Measurements from ENCODE around the gene GRB10.
"Not testable (repeated sequence)": the region's sequence is repeated elsewhere in the genome, so short reads cannot be mapped to it uniquely, and the experiment has no call there.

Gene GRB10

GRCh38 chr7:50742401-50742800 lies 40.3 kb downstream of the GRB10 start:
- TF ChIP-seq CTCF (IDR thresholded peaks at IDR 0.05; ENCODE audit: low read depth, low read length), result no peak
- Histone ChIP-seq H3K27me3 (peaks cover 18% of the 10 kb centered on the region), H3K4me1 (no peaks in the 10 kb centered on the region), H3K9me3 (no peaks in the 10 kb centered on the region), H3K36me3 (no peaks in the 10 kb centered on the region), H3K4me3 (ENCODE audit: low read depth, low read length) (no peak overlapping the region)
- no peak for DNase-seq

DNA sequence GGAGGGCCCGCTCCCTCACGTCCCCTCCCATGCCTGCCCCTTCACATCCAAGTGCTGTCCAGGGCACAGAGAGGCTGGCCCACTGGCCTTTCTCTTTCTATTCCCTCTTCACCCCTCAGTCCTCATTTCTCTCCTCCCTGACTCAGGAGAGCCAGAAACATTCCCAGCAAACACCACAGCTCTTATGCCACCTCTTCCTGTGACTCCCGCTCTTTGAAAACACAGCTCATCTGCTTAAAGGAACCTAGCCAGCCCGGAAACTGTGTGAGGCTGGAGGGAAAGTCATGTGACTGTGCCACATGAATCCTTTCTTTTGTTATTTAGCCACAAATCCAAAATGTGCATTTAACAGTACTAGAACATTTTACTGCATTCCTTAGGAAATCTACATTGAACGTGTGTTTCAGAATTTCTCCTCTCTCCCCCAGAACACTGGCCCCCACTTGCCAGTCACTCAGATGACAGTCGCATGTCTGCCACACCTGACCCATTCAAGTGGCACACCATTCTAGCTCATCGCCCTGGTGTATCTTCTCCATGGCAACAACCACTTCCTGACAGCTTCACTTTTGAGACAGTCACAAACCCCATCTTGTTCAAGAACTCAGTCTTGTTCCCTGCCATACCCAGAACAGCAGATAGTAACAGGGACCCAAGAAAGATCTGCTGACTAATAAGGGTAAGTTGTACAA lies 42.8 kb downstream of the GRB10 start:
- no peak for TF ChIP-seq CTCF (IDR thresholded peaks at IDR 0.05; ENCODE audit: low read depth, low read length)
- H3K4me3 ChIP-seq (ENCODE audit: low read depth, low read length), result no peak overlapping the region
- H3K36me3 ChIP-seq, result no peaks in the 10 kb centered on the region
- H3K4me1 ChIP-seq, result no peaks in the 10 kb centered on the region
- H3K9me3 ChIP-seq, result no peaks in the 10 kb centered on the region
- DNase-seq, result no peak
- peaks cover 14% of the 10 kb centered on the region for H3K27me3 ChIP-seq

DNA sequence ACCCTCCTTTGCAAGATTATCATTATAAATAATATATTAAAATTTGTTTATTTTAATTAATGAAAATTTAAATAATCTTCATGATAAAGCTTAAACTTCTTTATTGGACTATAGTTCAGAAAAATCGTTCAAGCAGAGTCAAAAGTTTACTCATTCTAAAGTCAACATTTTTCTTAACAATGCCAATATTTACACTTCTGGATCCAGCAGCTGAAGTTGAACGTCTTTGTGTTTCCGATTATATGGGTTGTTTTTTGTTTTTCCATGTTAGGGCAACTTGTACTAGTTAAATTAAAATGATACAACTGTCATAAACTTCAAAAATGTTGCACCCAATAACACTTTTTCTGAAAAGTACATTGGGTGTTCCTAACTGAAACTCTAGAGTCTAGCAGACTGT lies 43.8 kb downstream of the GRB10 start:
- Histone ChIP-seq H3K27me3 (peaks cover 16% of the 10 kb centered on the region), H3K4me3 (ENCODE audit: low read depth, low read length) (no peak overlapping the region), H3K9me3 (no peaks in the 10 kb centered on the region), H3K4me1 (no peaks in the 10 kb centered on the region), H3K36me3 (no peaks in the 10 kb centered on the region)
- no peak for DNase-seq
- TF ChIP-seq CTCF (IDR thresholded peaks at IDR 0.05; ENCODE audit: low read depth, low read length), result no peak

DNA sequence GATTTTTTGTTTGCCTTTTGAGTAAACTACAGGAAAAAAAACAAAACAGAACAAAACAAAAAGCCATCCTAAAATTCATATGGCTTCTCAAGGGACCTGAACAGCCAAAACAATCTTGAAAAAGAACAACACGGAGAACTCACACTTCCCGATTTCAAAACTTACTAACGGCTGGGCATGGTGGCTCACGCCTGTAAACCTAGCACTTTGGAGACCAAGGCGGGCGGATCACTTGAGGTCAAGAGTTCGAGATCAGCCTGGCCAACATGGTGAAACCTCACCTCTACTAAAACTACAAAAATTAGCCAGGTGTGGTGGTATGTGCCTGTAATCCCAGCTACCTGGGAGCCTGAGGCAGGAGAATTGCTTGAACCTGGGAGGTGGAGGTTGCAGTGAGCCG lies 46.9 kb downstream of the GRB10 start:
- H3K27me3 ChIP-seq, result peaks cover 37% of the 10 kb centered on the region
- H3K36me3 ChIP-seq; H3K4me3 ChIP-seq (ENCODE audit: low read depth, low read length); H3K9me3 ChIP-seq; H3K4me1 ChIP-seq; DNase-seq: not testable (repeated sequence)

- Histone ChIP-seq H3K27me3 (peaks cover 41% of the 10 kb centered on the region), H3K36me3 (no peaks in the 10 kb centered on the region), H3K4me1 (no peaks in the 10 kb centered on the region), H3K4me3 (ENCODE audit: low read depth, low read length) (no peak overlapping the region), H3K9me3 (no peaks in the 10 kb centered on the region)
- no peak for TF ChIP-seq CTCF (IDR thresholded peaks at IDR 0.05; ENCODE audit: low read depth, low read length)
- no peak for DNase-seq
These were observed 47.4 kb downstream of the GRB10 start for GRCh38 chr7:50735333-50735732.

GRCh38 chr7:50734246-50734645 lies 48.5 kb downstream of the GRB10 start:
- Histone ChIP-seq H3K4me1 (no peaks in the 10 kb centered on the region), H3K27me3 (peaks cover 49% of the 10 kb centered on the region), H3K4me3 (ENCODE audit: low read depth, low read length) (no peak overlapping the region), H3K9me3 (no peaks in the 10 kb centered on the region), H3K36me3 (no peaks in the 10 kb centered on the region)
- DNase-seq, result no peak
- TF ChIP-seq CTCF (IDR thresholded peaks at IDR 0.05; ENCODE audit: low read depth, low read length), result no peak

Measured in BE2C (cell line).